ENCODE data around the gene CYP4A11. TPM values are rescaled to one million over a fixed set of nuclear protein-coding genes. Genes with fewer than 3 reads are reported as not detected.

Gene CYP4A11
- total RNA-seq: not detected in 2 replicates

GRCh38 chr1:46941135-46941694 lies at the start of gene CYP4A11:
CYP4A11 (minus strand) TSS chr1:46941476; CDS start chr1:46941433, 43 bp downstream.

Other genes with a start within 250 kb of the CYP4A11 start
- 45.2 and 62.9 TPM in 2 replicates for gene EFCAB14, start 222.4 kb downstream of the CYP4A11 start, total RNA-seq
- 3.3 and 10.6 TPM in 2 replicates for gene CYP4B1, start 142.4 kb downstream of the CYP4A11 start, total RNA-seq
- gene CYP4X1, start 82.2 kb upstream of the CYP4A11 start, total RNA-seq: 0.51 and 0.56 TPM in 2 replicates
- not detected in 2 replicates for gene CYP4Z1, start 125.8 kb upstream of the CYP4A11 start, total RNA-seq
- gene CYP4A22, start 196.0 kb upstream of the CYP4A11 start, total RNA-seq: not detected in 2 replicates
- gene PDZK1IP1, start 248.6 kb upstream of the CYP4A11 start, total RNA-seq: 2.5 TPM in 1 of 2 replicates, not detected in the other